GM12878 (cell line): Measurements from ENCODE around the gene BICRAL. TPM values are rescaled to one million over a fixed set of nuclear protein-coding genes. Genes with fewer than 3 reads are reported as not detected.
"Not testable (repeated sequence)": the region's sequence is repeated elsewhere in the genome, so short reads cannot be mapped to it uniquely, and the experiment has no call there.

Experiments
- ATAC-seq: fragments of 200-7000 bp; cut with Tn5 transposase; 3 replicates; pipeline ENCODE4 v1.9.1; 2020; ENCODE audit warnings: mild to moderate bottlenecking, moderate library complexity
- BruUV-seq: library from RNA; stranded (reverse); fragments of 400-500 nt; replicated peaks from 2 replicates; lab custom pipeline; 2021; lab: Mats Ljungman, UMichigan
- CTCF ChIA-PET: fragments of 300-600 bp; sonication (Branson Sonifier 250); formaldehyde crosslinking; extraction: SDS; loops from one replicate; lab custom pipeline; 2021; ENCODE audit warnings: inconsistent platforms; lab: Yijun Ruan, JAX
- POLR2A ChIA-PET: fragments of 350-600 bp; formaldehyde crosslinking; extraction: SDS; loops from one replicate; lab custom pipeline; 2021; ENCODE audit warnings: inconsistent platforms; lab: Charles Lee
- RAD21 ChIA-PET: fragments of 300-600 bp; sonication (Branson Sonifier 250); formaldehyde crosslinking; loops from one replicate; lab custom pipeline; 2023; ENCODE audit warnings: antibody characterized with exemption; ENCODE audit not compliant: unreplicated experiment; lab: Charles Lee
- SMC1A ChIA-PET: fragments of 300-600 bp; sonication (Branson Sonifier 250); formaldehyde crosslinking; loops from one replicate; lab custom pipeline; 2023; ENCODE audit not compliant: unreplicated experiment, uncharacterized antibody; lab: Charles Lee
- DNase-seq: peaks from one replicate; pipeline ENCODE4 v3.0.0-alpha.2; 2011; ENCODE audit warnings: low read depth, low spot score
- FAIRE-seq: peaks from 3 replicates; lab custom pipeline; 2011; peaks lifted over from hg19 to GRCh38; lab: Jason Lieb, UNC
- H2AFZ ChIP-seq: 2 replicates; pipeline ENCODE4 v1.6.0; 2011; ENCODE audit warnings: low read depth, low read length, control low read depth; ENCODE audit not compliant: control insufficient read depth
- H3K27ac ChIP-seq: 2 replicates; pipeline ENCODE4 v1.5.1; 2011; ENCODE audit warnings: control low read depth; ENCODE audit not compliant: control insufficient read depth, insufficient read depth
- H3K27me3 ChIP-seq, 2 experiments: replicated peaks in 1 of 2; 2 replicates each; pipeline versions ENCODE4 v1.6.0 to v1.6.1; 2011; ENCODE audit warnings: low read length in 1 of 2; ENCODE audit not compliant: control insufficient read depth in 2 of 2, insufficient read depth in 2 of 2
- H3K36me3 ChIP-seq, 2 experiments: 2 replicates each; pipeline ENCODE4 v1.5.1; 2011; ENCODE audit warnings: low read length in 1 of 2; ENCODE audit not compliant: control insufficient read depth in 2 of 2, insufficient read depth in 2 of 2
- H3K4me1 ChIP-seq: 2 replicates; pipeline ENCODE4 v1.6.1; 2011; ENCODE audit warnings: mild to moderate bottlenecking, low read length, moderate library complexity, mixed read lengths; ENCODE audit not compliant: control insufficient read depth, insufficient read depth
- H3K4me2 ChIP-seq: 2 replicates; pipeline ENCODE4 v1.6.0; 2011; ENCODE audit warnings: control low read depth; ENCODE audit not compliant: control insufficient read depth, insufficient read depth
- H3K4me3 ChIP-seq: fragments of 200-600 bp; sonication (generic); 2 replicates; pipeline ENCODE4 v1.5.1; 2016
- H3K79me2 ChIP-seq: 2 replicates; pipeline ENCODE4 v1.6.0; 2011; ENCODE audit warnings: low read length; ENCODE audit not compliant: control insufficient read depth, insufficient read depth
- H3K9ac ChIP-seq: 2 replicates; pipeline ENCODE4 v1.8.0; 2011; ENCODE audit warnings: low read length, control low read depth, mixed read lengths; ENCODE audit not compliant: control insufficient read depth, insufficient read depth
- H3K9me3 ChIP-seq: replicated peaks from 3 replicates; pipeline ENCODE4 v1.5.1; 2011; ENCODE audit warnings: mild to moderate bottlenecking, low read length; ENCODE audit not compliant: control insufficient read depth, insufficient read depth
- H4K20me1 ChIP-seq: 2 replicates; pipeline ENCODE4 v1.6.0; 2011; ENCODE audit not compliant: control insufficient read depth, insufficient read depth
- CBX5 ChIP-seq: sonication (generic); IDR thresholded peaks from 2 replicates; pipeline ENCODE4 v1.6.1; 2016; ENCODE audit warnings: low read depth, moderate library complexity, mild to moderate bottlenecking, inconsistent platforms
- DPF2 ChIP-seq: fragments of 450-650 bp; IDR thresholded peaks from 2 replicates; pipeline ENCODE4 v1.6.1; 2017; ENCODE audit warnings: mild to moderate bottlenecking
- JUNB ChIP-seq: IDR thresholded peaks from 2 replicates; pipeline ENCODE4 v1.6.1; 2016; ENCODE audit warnings: antibody characterized with exemption, mild to moderate bottlenecking
- NRF1 ChIP-seq: conservative IDR thresholded peaks from 2 replicates; pipeline ENCODE4 v1.6.1; 2011; ENCODE audit warnings: mild to moderate bottlenecking, low read depth, low read length, improper control_type of control experiment
- PML ChIP-seq: IDR thresholded peaks from 2 replicates; pipeline ENCODE4 v1.6.1; 2012; ENCODE audit warnings: low read length, inconsistent platforms
- PRDM15 ChIP-seq: fragments of 450-650 bp; formaldehyde crosslinking; IDR thresholded peaks from 2 replicates; pipeline ENCODE4 v1.4.0; 2020; ENCODE audit warnings: mild to moderate bottlenecking, moderate library complexity
- SUPT20H ChIP-seq: IDR thresholded peaks from 2 replicates; pipeline ENCODE4 v1.6.1; 2011; ENCODE audit warnings: low read depth, mild to moderate bottlenecking, low read length, moderate library complexity, borderline replicate concordance; ENCODE audit not compliant: control insufficient read depth
- WGBS: methylation state at CpG from one replicate; pipeline ENCODE4 v1.1.6; 2016; ENCODE audit warnings: low lambda C conversion rate; ENCODE audit not compliant: insufficient replicate concordance, insufficient coverage; ENCODE audit errors: missing lambda C conversion rate; 5-methylcytosine and 5-hydroxymethylcytosine counted together
- in situ Hi-C: fragments of 300-500 bp; cut with MboI; formaldehyde crosslinking; loops from 9 replicates; pipeline ENCODE4 v1.14.3; 2018; ENCODE audit warnings: mixed read lengths
- intact Hi-C: fragments of 100-400 bp; cut with micrococcal nuclease; formaldehyde crosslinking; loops from one replicate; pipeline ENCODE4 v1.14.2; 2022; ENCODE audit not compliant: unreplicated experiment
- polyA plus RNA-seq, 11 experiments: library from polyadenylated mRNA; depleted of rRNA in 4 of 11; unstranded in 6 of 11; stranded (reverse) in 5 of 11; fragments of >200 nt; fragmentation: Nextera tagmentation in 4 of 11; fragmentation: Illumina TruSeq in 1 of 11; extraction: Ambion mirVana in 4 of 11; extraction: Trizol in 1 of 11; gene quantifications; 1 replicate in 1 of 11; 2 replicates in 10 of 11; pipeline versions ENCODE4 v1.2.1 to v1.2.3, GENCODE V29; 2011 to 2016; ENCODE audit warnings: inconsistent platforms in 2 of 11, missing spikeins in 2 of 11, low read depth in 1 of 11
- total RNA-seq, 4 experiments: library from RNA; depleted of rRNA in 3 of 4; stranded (reverse); fragments of >200 nt in 3 of 4; fragmentation: Illumina TruSeq in 1 of 4; extraction: Trizol in 1 of 4; gene quantifications; 2 replicates each; pipeline versions ENCODE4 v1.2.1 to v1.2.3, GENCODE V29; 2013 to 2021

BICRAL gene
- total and polyA plus RNA-seq, 10 of the 15 experiments (the other 5 are each of a cell fraction or from before 2014, with no cell fraction given), result 1.9 to 16.6 (median 8.5) TPM

DNA sequence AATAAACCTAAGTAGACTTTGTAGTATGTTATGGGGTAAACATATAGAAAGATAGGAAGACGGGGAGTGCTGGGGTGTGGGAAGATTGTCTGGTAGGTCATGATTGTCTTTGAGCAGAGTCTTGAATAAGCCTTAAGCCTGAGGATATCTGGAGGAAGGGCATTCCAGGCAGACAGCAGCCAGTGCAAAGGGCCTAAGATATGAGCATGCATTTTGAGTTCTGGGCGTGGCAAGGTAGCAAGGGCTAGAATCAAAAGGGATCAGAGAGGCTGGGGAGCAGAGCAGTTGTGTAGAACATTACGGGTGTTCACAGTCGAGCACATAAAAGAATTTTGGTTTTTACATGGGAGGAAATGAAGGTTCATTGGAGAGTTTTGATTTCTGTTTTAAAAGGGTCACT lies 14.3 kb downstream of the BICRAL start:
- POLR2A ChIA-PET, result interaction anchor here (0.6 kb wide), 1 partner anchor 747 kb away, joined by 5 read pairs; no protein-coding TSS in a partner anchor
- peaks cover 0 to 5% of the 10 kb centered on the region in 2 experiments; a peak in 1 of 4 replicates for H3K36me3 ChIP-seq
- H4K20me1 ChIP-seq, result no peaks in the 10 kb centered on the region
- H3K4me2 ChIP-seq, result no peak overlapping the region
- H2AFZ ChIP-seq, result no peak overlapping the region
- RAD21 ChIA-PET, result no interaction called here
- CTCF ChIA-PET, result no interaction called here
- DNase-seq (no peak), FAIRE-seq (no peak), ATAC-seq (no peak)
- intact Hi-C loops (no loop called here), in situ Hi-C loops (no loop called here)
- H3K9me3 ChIP-seq, result no peaks in the 10 kb centered on the region
- SMC1A ChIA-PET, result no interaction called here
- TF ChIP-seq SUPT20H (no peak), PML (no peak), JUNB (no peak), PRDM15 (CRISPR knock-in tag) (no peak), NRF1 (no peak), CBX5 (no peak), DPF2 (no peak)
- H3K79me2 ChIP-seq, result peaks cover 12% of the 10 kb centered on the region
- no peaks in the 10 kb centered on the region for H3K4me1 ChIP-seq
- no peak overlapping the region for H3K27ac ChIP-seq
- no peaks in the 10 kb centered on the region for H3K27me3 ChIP-seq
- no peak overlapping the region for H3K9ac ChIP-seq
- H3K4me3 ChIP-seq, result no peak overlapping the region
- WGBS, result 84% methylated on average over 4 of the region's 4 CpGs
- TSS peak; percentile 39 for BruUV-seq

GRCh38 chr6:42797696-42798095 lies 15.8 kb downstream of the BICRAL start:
- H2AFZ ChIP-seq, BruUV-seq, ATAC-seq, in situ Hi-C loops, H4K20me1 ChIP-seq, H3K4me3 ChIP-seq, H3K4me1 ChIP-seq, H3K27me3 ChIP-seq, CTCF ChIA-PET, H3K4me2 ChIP-seq, H3K9ac ChIP-seq, H3K36me3 ChIP-seq, RAD21 ChIA-PET, FAIRE-seq, H3K9me3 ChIP-seq, SMC1A ChIA-PET, DNase-seq, intact Hi-C loops, H3K27ac ChIP-seq, H3K79me2 ChIP-seq: not testable (repeated sequence)
- WGBS, result 98% methylated on average over 3 of the region's 3 CpGs
- POLR2A ChIA-PET, result interaction anchor here (0.6 kb wide), 2 partner anchors 61 to 692 kb away, joined by 3 to 4 read pairs; no protein-coding TSS in a partner anchor
